HG02571 (cell line): ENCODE measurements around the gene ZDHHC16.
"Not testable (repeated sequence)": the region's sequence is repeated elsewhere in the genome, so short reads cannot be mapped to it uniquely, and the experiment has no call there.

Source experiments
- ATAC-seq: cut with Tn5 transposase; IDR thresholded peaks from one replicate; pipeline ENCODE4 v1.9.1; 2021; ENCODE audit warnings: mild to moderate bottlenecking, moderate library complexity; ENCODE audit not compliant: unreplicated experiment

The ZDHHC16 gene

DNA sequence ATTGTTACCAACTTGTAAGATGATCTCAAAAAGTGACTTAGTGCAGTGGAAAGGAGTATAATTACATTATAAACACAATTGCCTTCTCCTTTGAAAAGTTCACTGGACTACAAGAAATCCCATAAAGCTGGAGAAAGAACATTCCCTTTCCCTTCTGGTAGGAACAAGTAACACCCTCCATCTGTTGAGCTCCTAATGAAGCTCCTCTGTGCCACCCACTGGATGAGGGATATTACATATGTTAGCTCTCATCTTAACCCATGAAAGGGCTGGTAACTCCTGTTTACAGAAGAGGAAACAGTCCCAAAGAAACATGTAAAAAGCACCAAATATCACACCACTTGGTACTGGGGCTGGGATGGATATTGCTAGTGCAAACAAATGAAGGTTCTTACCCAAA lies 11.9 kb upstream of the ZDHHC16 start:
- ATAC-seq: no peak

DNA sequence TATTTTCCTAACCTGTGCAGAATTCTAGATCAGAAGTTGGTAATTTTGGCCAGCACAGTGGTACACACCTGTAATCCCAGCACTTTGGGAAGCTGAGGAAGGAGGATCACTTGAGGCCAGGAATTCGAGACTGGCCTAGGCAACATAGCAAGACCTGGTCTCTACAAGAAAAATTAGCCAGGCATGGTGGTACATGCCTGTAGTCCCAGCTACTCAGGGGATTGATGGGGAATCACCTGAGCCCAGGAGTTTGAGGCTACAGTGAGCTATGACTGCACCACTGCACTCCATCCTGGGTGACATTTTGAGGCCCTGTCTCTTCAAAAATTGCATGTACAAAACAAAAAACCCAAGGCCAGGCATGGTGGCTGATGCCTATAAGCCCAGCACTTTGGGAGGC lies 11.4 kb upstream of the ZDHHC16 start:
- no peak for ATAC-seq

DNA sequence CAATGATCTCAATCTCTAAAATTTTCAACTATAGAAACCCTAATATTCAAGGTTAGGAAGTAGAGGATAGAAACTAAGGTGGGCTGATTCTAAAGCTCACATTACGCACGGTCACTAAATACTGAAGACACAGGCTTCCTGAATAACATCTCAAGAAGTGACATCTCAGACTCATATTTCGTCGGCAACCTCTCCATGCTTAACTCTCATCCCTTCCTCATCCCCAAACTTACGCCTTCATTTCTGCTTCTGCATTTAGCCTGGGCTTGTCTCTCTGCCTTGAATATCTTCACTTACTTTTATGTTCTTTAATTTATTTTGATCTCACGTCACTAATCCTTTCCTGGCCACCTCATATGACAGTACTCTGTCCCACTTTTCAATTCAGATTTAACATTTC lies 10.8 kb upstream of the ZDHHC16 start:
- no peak for ATAC-seq

- no peak for ATAC-seq
Measured at GRCh38 chr10:97442277-97442676, 3.7 kb upstream of the ZDHHC16 start.

GRCh38 chr10:97444212-97444611 lies 1.8 kb upstream of the ZDHHC16 start:
- no peak for ATAC-seq

DNA sequence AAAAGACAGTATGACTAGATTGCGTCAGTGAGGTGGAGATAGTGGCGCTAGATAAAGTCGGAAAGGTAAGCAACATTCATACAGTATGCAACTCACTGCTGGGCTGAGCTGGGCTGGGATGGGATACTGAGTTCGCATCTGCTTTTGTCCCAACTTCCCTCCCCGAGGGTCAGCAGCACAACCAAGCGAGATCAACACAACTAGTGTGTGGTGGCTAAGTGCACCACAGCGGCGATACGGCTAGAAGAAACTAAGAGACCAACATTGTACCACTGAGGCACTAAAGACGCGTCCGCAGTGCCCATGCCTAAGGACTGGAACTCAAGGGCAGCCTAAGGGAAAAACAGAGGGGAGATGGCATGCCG lies 636 bp upstream of the ZDHHC16 start:
- peak; percentile 1 for ATAC-seq

DNA sequence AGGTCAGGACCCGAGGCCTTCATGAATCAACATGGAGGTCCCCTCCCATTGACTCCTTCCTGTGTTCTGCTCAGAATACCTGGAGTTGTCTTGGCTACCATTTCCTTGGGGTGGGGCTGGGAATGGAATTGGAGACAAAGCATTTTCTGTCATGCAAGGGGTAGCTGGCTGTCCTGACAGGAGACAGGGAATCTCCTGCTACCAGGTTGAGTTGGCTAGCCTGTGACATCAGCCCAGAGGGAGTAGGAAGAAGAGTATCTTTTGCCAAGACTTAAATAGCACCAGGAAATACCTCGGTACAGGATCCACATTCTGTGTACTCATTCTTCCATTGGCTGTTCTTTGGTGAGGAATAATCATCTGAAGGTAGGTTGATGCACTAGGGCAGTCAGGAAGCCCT lies 4.9 kb downstream of the ZDHHC16 start:
- no peak for ATAC-seq

GRCh38 chr10:97451605-97452004 lies 5.6 kb downstream of the ZDHHC16 start:
- ATAC-seq: no peak

DNA sequence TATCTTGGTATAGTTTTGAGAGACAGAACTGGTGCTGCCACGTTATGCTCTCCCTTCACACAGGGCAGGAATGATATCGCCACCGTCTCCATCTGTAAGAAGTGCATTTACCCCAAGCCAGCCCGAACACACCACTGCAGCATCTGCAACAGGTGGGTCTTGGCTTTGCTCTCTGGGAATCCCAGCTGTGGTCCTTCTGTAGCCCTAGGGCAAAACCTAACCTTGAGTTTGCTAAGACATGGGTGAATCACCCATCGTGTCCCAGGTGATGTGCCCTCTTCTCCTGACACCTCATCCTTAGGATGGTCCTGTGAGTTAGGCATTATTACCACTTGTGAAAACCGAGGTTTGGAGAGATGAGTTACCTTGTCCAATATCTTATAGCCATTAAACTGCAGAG lies 6.4 kb downstream of the ZDHHC16 start:
- ATAC-seq: no peak

- no peak for ATAC-seq
Measured at GRCh38 chr10:97454330-97455036, 8.5 kb downstream of the ZDHHC16 start.

DNA sequence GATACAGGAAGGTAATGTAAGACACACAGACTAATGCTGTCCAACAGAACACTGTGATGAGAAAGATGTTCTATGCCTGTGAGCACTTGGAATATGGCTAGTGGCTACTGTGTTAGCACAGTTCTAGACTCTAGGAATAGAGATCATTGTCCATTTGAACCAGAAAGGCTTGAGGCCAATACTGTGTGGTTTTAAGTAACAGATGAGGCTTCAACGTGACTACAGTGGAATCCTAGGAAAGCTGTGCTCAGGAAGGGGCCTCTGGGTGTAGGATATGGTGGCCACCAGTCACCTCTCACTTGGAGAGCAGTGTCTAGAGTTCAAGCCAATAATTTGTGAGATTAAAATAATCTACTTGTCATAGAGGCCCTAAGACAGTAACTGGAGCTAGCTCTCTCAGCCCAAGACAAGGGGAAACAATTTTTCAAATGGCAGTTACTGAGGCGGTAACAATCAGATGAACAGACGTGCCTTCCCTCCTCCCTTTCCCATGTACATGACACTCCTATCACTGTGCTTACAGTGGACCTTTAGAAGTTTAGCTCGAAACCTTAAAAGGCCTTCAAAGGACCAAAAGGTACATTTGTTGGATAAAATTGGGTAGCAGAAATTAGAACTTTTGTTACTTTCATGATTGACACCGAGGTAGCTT lies 10.2 kb downstream of the ZDHHC16 start:
- no peak for ATAC-seq

DNA sequence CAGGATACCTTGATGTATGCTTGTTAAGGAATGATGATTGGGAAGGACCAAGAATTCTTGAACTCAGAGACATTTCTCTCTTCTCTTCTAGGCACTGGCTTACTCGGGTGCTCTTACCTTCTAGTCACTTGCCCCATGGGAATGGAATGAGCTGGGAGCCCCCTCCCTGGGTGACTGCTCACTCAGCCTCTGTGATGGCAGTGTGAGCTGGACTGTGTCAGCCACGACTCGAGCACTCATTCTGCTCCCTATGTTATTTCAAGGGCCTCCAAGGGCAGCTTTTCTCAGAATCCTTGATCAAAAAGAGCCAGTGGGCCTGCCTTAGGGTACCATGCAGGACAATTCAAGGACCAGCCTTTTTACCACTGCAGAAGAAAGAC lies 10.7 kb downstream of the ZDHHC16 start:
- no peak for ATAC-seq

- ATAC-seq: no peak
Measured at GRCh38 chr10:97459111-97459510, 13.1 kb downstream of the ZDHHC16 start.

DNA sequence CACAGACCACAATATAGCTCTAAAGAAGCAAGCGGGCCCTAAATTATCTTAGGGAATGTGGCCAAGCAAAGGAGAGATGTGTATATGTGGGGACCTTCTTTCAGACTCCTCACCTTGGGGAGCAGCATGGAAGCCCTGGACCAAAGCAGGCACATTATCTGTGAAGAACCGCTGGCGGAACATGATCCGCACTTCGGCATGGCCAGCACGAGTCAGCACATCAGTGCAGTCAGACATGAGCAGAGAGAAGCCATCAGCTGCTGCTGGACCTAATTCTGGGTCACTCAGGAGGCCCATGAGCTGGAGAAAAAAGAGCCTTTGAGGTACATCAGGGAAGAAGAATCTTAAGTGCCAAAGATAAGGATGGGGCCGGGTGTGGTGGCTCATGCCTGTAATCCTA lies 14.0 kb downstream of the ZDHHC16 start:
- ATAC-seq: no peak

DNA sequence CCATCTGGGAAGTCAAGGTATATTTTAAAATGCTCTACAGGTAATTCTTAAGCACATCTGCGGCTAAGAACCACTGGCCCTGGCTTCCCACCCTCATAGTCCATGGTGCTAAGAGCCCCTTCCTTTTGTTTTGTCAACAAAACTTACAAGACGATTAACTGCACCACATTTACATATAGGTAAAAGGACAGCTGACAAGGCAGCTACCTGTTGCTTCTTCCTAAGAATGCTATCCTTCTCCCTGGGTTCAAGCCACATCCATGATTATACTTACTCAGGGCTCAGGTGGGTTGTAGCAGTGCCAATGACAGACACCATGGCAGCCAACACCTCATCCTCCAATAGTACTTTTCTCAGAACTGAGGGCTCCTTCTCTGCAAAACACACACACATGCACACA lies 16.3 kb downstream of the ZDHHC16 start:
- no peak for ATAC-seq

GRCh38 chr10:97463363-97464132 lies 17.6 kb downstream of the ZDHHC16 start:
- ATAC-seq: no peak

GRCh38 chr10:97464226-97464625 lies 18.3 kb downstream of the ZDHHC16 start:
- ATAC-seq: no peak

- ATAC-seq: no peak
Measured at GRCh38 chr10:97465982-97466381, 20.0 kb downstream of the ZDHHC16 start.

DNA sequence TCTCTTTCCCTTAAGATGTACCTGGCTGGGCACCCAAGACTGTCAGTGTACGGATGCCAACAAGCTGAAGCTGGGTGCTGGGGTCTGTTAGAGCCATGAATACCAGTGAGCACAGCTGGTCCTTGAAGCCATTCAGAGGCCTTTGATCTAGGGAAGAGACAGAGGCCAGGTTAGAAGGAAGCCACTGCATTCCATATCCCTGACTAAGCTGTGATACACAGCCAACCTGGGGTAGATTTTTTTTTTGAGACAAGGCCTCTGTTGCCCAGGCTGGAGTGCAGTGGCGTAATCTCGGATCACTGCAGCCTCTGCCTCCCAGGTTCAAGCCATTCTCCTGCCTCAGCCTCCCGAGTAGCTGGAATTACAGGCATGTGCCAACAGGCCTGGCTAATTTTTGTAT lies 20.8 kb downstream of the ZDHHC16 start:
- ATAC-seq: no peak

DNA sequence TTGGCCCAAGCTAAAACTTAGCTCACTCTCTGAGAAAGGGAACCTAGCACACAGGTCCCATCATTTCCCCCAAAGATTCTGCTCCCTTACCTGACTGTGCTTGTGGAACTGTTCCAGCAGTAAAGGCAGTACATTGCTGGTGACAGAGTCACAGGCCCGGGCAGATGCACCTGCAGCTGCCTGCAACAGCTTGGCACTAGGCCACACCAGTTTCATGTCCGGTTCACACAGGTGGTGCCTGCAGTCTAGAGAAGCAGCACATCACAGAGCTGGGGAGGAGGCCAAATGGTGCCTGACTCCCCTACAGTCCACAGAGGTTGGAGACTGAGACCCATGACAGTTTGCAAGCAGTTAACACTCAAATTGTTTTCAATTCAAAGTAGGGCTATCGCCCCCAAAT lies 22.2 kb downstream of the ZDHHC16 start:
- no peak for ATAC-seq

- not testable (repeated sequence) for ATAC-seq
Measured at GRCh38 chr10:97468781-97469180, 22.8 kb downstream of the ZDHHC16 start.

GRCh38 chr10:97474918-97475317 lies 28.9 kb downstream of the ZDHHC16 start:
- no peak for ATAC-seq
